HG03439 (cell line): ENCODE results near the gene EIF2B5.

Experiments used
- ATAC-seq: cut with Tn5 transposase; IDR thresholded peaks from one replicate; pipeline ENCODE4 v1.9.1; 2021; ENCODE audit warnings: mild to moderate bottlenecking, moderate library complexity; ENCODE audit not compliant: unreplicated experiment

Gene EIF2B5

DNA sequence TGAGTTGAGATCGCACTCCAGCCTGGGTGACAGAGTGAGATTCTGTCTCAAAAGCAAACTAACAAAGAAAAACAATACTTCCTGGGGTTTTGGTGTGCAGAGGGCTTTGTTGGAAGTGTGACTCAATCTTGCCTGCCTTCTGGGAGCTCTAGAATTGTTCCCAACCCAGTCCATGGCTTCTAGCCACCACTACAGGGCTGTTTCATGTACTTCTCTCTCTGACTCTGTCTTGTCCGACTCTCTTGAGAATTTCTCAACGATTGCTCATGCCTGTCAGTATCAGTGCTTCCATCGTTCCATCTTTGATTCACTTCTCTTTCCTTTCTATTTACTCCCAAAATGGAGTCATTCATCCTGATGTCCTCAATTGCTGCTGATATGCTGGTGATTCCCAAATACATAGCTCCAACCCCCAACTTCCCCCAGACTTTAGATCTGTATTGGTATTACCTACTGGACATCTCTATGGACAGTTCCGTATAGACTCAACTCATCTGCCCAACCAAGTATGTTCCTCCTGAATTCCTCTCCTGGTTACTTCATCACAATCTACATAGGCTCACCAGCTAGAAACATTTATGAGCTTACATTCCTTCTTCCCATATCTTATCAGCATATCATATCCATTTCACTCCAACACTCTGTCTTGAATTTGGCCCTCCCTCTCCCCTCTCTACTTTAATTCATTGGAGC, 37.7 kb downstream of the EIF2B5 start:
- ATAC-seq: no peak

DNA sequence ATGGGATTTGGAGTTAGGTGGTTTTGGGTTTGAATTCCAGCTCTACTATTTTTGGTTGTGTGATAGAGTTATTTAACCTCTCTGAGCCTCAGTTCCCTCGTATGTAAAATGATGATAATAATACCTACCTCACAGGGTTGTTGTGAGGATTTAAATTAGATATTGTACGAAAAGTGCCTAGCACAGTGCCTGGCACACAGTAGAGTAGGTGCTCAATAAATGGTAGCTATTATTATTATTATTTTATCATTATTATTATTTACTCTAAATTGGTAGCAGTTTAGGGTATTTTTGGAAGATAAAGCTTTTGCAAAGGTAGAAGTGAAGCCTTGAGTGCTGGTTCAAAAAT, 38.2 kb downstream of the EIF2B5 start:
- no peak for ATAC-seq

DNA sequence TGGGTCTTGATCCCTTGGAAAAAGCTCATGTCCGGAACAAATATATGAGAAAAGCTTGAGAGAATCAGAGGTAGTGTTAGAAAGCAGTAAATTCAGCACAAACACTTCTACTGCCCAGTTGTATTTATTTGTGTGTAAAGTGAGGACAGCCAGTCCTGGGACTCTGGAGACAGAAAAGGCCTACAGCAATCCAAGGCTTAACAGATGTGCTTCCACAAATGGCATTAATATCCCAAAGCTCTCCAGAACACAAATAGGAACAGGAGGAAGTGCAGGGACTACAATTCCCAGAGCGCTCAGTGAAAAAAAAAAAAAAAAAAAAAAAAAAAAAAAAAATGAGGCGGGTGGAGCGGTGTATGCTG, 39.1 kb downstream of the EIF2B5 start:
- no peak for ATAC-seq

DNA sequence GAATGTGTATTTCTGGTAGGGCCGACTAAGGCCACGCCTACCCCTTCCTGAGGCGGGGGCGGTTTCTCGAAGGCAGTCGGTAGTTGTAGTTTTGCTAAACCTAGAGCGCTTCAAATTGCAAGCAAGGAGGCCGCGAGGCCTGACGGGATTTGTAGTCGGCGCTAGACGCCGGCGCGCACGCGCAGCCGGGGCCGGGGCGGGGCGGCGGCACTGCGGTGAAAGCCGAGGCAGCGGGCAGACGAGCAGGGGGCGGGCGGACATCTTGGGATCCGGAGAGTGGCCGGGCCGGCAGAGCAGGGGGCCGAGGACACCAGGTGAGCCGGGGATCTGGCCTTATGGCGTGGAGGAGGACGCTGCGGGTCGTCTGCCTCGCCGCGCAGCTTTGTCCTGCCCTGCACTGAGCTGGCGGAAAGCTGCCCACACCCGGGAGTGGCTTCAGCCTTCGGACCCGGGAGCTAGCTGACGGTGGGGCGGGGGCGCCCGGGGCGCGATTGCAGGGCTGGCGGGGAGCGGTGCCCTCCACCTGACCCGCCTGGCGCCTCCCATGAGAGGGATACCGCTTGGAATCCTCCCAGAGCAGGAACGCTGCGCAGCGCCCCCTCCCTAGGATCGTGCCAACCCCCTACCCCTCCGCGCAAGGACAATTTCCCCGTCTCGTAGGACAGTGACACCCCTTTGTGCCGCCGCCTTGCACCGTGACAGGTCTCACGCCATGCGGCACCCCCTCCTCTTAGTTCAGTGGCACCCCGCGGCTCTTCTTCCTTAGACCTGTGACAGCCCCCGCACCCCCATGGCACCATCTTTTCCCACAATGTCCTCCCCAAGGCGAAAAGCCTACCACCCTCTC, 39.7 kb downstream of the EIF2B5 start, which contains the start of gene AP2M1:
TSS of gene AP2M1 (plus strand) at position 210 of the 847 bp plus-strand sequence. CDS start 2,139 bp downstream, outside the sequence.
- peak; percentile 97 for ATAC-seq

DNA sequence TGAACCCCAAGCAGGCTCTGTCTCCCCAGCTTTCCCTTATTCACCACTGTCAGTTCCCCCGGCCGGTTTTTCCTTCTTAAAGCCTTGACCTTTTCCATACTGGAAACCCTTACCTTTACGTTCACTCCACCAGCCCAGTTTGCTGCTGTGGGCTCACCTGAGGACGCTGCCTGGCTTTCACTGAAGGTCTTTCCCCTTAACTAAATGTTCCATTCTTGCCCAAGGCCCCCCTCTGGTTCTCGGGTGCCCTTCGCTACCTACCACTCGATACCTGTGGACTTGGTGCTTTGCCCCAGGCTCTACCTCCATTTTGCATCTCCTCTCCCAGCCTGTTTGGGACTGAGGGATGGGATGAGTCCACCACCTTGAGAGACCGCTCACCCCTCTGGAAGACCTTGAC, 40.3 kb downstream of the EIF2B5 start:
- no peak for ATAC-seq

DNA sequence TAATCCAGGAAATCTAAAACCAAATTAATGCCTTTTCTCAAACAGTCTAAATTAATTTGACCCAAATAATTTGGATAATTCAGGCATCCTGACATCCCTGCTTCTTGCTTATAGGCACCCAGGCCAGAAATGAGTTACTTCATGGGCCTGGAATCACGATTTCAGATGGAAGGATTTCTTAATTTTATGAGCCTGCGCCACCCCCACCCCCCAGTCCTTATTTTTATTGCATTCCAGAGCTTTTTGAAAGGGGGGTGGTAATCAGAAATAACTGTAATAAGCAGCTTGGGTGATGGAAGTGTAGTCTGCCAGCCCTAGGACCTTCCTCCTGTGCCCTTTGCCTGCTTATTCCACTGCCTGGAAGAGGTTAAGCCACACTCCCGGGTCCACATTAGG, 40.8 kb downstream of the EIF2B5 start:
- no peak for ATAC-seq

DNA sequence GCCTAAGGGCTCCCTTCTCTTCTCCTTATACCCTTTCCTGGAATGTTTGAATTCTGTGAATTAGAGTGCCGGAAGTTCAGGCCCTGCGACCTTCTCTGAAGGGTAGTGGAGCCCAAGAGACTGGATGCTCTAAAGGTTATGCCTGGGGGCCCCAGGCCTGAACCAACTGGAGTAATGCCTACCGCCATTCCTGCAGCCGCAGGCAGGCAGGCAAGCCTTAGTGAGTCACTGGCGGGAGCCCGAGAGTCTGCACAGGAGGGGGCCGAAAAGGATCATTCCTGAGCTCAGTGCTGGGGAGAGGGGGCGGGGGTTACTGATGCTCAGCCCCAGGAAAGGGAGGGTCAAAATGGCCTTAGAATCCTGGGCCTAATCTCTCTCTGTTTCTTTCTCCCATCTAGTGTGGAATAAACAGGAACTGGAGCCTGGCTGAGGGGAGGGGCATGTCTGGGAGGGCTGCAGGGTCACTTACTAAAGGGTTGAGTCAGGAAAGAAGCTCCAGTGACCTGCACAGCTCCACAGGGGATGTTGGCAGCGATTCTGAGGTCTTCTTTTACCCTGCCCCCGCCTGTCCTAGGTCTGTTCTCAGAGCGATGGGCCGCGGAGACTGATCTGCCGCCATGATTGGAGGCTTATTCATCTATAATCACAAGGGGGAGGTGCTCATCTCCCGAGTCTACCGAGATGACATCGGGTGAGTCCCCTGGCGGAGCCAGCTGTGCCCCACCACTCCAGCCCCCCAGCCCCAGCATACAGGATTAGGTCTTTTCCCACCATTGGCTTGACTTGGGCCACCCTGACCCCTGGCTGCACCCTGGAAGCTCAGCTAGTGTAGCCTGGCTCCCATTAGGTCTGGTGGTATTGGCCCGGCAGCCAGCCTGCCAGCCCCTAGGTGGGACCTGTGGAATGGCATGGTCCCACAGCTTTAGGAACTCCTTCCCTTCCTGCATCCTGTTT, 41.5 kb downstream of the EIF2B5 start:
- no peak for ATAC-seq

DNA sequence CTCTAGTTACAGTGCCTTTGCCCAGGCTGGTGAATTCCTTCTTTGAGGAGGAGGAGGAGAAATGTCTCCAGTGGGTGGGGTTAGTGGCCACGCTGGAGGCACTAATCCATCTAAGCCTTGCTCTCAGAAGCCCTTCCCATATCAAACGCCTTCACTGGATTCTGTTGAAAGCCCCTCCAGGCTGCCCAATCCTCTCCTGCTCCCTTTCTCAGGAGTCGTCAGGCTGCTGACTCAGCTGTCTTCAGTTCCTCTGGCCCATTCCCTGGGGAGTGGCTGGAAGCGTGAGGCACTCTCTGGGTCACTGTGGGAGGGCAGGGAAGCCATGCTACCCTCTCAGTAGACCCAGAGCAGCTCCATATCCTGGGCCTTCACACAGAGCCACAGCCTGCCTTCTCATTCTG, 42.2 kb downstream of the EIF2B5 start:
- no peak for ATAC-seq

DNA sequence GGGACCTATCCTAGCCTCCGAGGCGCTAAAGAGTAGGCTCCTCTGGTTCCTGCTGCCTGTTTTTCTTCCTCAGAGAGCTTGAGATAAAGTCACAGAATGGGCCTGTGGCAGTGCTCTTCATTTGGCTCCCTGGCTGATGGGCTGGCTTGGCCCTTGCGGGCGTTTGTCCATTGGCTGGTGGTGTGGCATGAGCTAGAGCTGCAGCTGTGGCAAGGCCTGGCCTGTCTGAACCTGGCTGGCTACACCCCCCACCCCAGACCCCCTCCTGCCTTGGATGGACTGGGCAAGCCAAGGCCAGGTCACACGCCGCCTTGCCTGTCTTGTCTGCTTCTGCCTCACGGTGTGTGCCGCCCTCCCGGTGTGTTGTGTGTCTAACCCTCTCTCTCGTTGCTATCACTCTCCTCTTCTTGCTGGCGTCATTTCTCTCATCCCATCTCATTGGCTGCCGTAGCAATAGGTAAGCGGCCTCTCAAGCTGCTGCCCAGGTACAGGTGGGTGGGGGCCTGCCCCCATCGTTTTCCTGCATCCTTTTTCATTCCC, 42.7 kb downstream of the EIF2B5 start:
- ATAC-seq: no peak

DNA sequence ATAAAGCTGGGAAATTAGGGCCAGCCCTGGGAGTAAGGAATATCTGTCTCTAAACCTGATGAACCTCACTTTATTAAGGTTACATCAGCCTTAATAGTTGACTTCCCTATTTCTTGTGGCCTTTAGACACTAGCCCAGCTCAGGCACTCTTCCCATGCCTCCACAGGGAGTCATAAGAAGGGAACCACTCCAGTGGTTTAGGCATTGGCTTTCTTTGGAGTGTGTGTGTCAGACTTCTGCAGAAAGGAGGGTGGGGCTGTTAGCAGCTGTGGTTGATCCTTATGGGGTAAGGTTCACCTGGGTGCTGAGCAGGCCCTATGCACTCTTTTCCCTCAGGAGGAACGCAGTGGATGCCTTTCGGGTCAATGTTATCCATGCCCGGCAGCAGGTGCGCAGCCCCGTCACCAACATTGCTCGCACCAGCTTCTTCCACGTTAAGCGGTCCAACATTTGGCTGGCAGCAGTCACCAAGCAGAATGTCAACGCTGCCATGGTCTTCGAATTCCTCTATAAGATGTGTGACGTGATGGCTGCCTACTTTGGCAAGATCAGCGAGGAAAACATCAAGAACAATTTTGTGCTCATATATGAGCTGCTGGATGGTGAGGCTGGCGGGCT, 43.5 kb downstream of the EIF2B5 start:
- ATAC-seq: no peak

DNA sequence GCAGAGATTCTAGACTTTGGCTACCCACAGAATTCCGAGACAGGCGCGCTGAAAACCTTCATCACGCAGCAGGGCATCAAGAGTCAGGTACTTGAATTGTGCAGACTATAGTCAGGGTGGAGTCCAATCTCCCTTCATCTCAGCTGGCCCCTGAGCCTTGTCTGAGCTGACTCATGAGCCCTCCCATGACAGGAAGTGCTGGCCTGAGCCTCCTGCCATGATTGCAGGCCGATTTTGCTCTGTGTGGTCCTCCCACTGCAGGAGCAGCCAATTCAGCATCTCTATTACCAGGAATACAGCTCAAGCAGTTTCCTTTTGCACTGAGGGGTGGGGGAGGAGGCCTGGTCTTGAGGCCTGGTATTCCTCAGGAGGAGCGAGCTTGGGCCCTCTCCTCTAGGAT, 45.0 kb downstream of the EIF2B5 start:
- no peak for ATAC-seq

DNA sequence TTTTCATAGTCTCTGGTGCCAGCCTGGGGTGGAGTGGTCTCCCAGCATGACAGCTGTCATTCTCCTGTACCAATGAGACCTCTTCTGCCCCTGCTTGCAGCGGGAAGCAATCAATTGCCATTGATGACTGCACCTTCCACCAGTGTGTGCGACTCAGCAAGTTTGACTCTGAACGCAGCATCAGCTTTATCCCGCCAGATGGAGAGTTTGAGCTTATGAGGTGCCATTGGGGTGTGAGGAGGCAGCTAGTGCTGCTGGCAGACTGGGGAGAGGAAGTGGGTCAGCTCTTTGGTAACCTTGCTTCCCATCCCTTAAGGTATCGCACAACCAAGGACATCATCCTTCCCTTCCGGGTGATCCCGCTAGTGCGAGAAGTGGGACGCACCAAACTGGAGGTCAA, 46.4 kb downstream of the EIF2B5 start:
- no peak for ATAC-seq

DNA sequence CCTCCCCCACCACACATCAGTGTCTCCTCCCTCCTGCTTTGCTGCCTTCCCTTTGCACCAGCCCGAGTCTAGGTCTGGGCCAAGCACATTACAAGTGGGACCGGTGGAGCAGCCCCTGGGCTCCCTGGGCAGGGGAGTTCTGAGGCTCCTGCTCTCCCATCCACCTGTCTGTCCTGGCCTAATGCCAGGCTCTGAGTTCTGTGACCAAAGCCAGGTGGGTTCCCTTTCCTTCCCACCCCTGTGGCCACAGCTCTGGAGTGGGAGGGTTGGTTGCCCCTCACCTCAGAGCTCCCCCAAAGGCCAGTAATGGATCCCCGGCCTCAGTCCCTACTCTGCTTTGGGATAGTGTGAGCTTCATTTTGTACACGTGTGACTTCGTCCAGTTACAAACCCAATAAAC, 48.5 kb downstream of the EIF2B5 start:
- no peak for ATAC-seq

DNA sequence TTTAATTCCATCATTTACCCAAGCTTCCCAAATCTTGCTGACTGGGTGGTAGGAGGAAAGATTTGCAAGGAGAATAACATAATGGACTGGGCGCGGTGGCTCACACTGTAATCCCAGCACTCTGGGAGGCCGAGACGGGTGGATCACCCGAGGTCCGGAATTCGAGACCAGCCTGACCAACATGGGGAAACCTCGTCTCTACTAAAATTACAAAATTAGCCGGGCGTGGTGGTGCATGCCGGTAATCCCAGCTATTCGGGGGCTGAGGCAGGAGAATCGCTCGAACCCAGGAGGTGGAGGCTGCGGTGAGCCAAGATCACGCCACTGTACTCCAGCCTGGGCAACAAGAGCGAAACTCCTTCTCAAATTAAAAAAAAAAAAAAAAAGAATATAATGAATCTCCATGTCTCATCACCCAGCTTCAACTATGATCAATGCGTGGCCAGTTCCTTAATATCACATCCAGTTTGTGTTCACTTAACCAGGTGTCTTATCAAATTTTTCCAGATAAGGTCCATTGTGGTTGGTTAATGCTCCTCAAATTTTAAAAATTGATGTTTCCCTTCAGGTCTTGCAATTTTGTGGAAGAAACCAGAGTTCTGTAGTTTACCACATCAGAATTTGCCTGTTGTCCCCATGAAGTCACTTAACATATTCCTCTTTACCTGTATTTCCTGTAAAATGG, 49.5 kb downstream of the EIF2B5 start:
- ATAC-seq: no peak

DNA sequence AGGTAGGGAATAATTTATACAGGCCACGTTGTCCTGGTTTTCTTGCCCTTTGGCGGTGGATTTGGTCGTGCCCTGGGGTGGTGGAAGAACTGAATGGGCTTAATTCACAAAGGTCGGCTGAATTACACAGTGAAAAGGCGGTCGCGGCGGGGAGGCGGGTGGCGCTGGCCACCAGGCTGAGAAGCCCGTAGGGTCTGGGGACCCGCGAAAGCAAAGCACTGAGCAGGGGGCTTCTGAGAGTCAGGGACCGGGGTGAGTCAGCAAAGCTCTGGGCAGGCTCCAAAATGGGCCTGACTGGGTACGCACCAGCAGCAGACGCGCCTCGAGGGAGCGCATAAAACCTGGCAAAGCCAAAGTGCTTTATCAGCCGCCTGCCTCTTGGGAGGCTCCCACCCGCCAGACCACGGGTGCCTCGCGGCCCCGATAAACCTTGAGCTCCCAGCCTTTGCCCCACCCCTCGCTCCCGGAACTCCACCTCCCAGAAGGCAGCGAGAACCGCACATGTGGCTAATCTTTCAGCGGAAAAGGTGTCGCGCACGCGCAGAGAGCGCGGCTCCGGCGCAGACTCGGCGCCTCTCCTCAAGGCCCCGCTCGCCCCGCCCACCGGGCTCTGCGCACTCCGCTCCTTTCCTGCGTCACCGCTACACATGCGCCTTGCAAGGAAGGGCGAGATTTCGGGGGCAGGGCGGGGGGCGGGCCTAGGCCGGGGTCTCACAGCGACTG, 50.5 kb downstream of the EIF2B5 start:
- ATAC-seq: peak; percentile 84

DNA sequence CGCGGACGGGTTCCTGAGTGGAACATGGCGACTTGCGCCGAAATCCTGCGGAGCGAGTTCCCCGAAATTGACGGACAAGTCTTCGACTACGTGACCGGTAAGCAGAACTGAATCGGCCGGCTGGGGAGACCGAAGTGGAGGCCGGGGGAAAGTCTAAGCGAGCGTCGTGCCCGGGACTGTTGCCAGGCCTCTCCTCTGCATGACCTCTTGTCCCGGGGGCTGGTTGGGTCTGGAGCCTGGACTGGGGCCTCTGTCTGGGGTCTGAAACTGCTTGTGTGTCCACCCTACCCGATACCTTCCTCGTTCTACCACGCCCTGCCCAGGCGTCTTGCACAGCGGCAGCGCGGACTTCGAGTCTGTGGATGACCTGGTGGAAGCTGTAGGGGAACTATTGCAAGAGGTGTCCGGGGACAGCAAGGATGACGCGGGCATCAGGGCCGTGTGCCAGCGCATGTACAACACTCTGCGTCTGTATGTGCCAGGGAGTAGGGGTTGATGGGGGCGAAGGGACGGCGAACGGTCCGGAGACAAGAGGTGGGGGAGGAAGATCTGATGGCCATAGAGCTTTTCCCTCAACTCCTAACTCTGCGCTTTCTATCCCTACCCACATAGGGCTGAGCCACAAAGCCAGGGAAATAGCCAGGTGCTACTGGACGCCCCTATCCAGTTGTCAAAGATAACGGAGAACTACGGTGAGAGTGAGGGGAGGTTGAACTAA, 51.2 kb downstream of the EIF2B5 start, which contains the start of gene ABCF3:
TSS of gene ABCF3 (plus strand) at position 16 of the 718 bp plus-strand sequence. CDS start at position 25, 9 bp downstream.
- peak; percentile 30 for ATAC-seq

DNA sequence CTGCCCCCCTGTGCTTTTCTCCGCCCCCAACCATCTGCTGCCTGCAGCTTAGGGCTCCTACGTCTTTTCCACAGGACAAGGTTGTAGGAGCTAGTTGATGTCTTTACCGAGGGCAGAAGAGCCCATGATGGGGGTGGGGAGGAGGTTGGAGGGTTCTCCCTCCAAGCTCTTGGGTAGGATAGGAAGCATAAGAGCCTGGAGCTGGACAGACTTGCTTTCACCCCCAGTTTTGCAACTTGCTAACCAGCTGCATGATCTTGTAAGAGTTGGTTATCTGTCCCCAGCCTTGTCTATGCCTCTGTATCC, 51.7 kb downstream of the EIF2B5 start:
- ATAC-seq: no peak

DNA sequence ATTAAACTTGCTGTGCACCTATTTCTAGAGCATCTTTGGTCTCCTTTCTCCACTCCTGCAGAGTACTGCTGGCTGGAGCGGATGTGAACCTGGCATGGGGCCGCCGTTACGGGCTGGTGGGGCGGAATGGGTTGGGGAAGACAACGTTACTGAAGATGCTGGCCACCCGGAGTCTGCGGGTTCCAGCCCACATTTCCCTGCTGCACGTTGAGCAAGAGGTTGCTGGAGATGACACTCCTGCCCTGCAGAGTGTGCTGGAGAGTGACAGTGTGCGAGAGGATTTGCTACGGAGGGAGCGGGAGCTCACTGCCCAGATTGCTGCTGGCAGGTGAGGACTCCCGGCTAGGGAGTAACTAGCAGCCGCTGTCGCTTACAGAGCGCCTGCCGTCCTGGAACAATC, 52.9 kb downstream of the EIF2B5 start:
- ATAC-seq: no peak

DNA sequence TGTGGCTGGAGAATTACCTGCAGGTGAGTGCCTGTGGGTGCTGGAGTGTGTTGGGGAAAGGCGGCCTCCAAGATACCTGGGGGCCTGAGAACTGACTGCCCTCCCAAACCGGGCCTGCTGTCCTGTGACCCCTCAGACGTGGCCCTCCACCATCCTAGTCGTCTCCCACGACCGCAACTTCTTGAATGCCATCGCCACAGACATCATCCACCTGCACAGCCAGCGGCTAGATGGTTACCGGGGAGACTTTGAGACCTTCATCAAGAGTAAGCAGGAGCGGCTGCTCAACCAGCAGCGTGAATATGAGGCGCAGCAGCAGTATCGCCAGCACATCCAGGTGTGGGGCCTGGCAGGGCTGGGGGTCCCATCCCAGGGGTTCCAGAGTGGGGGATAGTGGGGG, 54.3 kb downstream of the EIF2B5 start:
- ATAC-seq: no peak
